ENCODE measurements around the gene APOBEC3F. TPM values are rescaled to one million over a fixed set of nuclear protein-coding genes. Genes with fewer than 3 reads are reported as not detected.

The APOBEC3F gene
- polyA plus RNA-seq, 1 of the 3 experiments (the other 2 are of a cell fraction), result 3.8 TPM

GRCh38 chr22:39103431-39103830 lies 62.8 kb downstream of the APOBEC3F start:
- Histone ChIP-seq H3K9me2 (no peaks in the 10 kb centered on the region), H3K27ac (ENCODE audit: low read depth in 2 of 2, low read length in 1 of 2) (no peak overlapping the region), H3K36me3 (replicated peaks in 1 of 2; ENCODE audit: control insufficient read depth in 1 of 2, insufficient read depth in 2 of 2, low read length in 1 of 2) (no peaks in the 10 kb centered on the region), H3K9ac (no peak overlapping the region), H2AFZ (ENCODE audit: low read depth) (no peak overlapping the region), H3K27me3 (ENCODE audit: insufficient read depth) (no peaks in the 10 kb centered on the region), H3K79me2 (ENCODE audit: insufficient read depth) (no peaks in the 10 kb centered on the region), H3F3A (replicated peaks; ENCODE audit: insufficient read depth) (no peaks in the 10 kb centered on the region), H4K20me1 (ENCODE audit: insufficient read depth) (no peaks in the 10 kb centered on the region), H3K4me3 (ENCODE audit: low read depth in 2 of 2, low read length in 1 of 2) (no peak overlapping the region), H3K4me1 (ENCODE audit: control insufficient read depth in 1 of 2, insufficient read depth in 2 of 2, low read depth in 1 of 2, low read length in 1 of 2) (no peaks in the 10 kb centered on the region), H3K4me2 (no peak overlapping the region), H3K9me3 (no peaks in the 10 kb centered on the region)
- 53% methylated on average over 2 of the region's 2 CpGs for WGBS (ENCODE audit: low lambda C conversion rate)
- no peak for DNase-seq
- ChIA-PET POLR2A (no interaction called here), CTCF (no interaction called here)
- TF ChIP-seq CHD2 (IDR thresholded peaks at IDR 0.05; ENCODE audit: low read length, partially characterized antibody) (no peak), RXRA (IDR thresholded peaks at IDR 0.05; ENCODE audit: borderline replicate concordance, low read depth) (no peak), SMC3 (IDR thresholded peaks at IDR 0.05; ENCODE audit: low read depth, low read length) (no peak), YY1 (IDR thresholded peaks at IDR 0.05; ENCODE audit: low read depth) (no peak), IRF3 (IDR thresholded peaks at IDR 0.05; ENCODE audit: low read depth, low read length) (no peak), ELF1 (IDR thresholded peaks at IDR 0.05) (no peak), ZBTB33 (IDR thresholded peaks at IDR 0.05; ENCODE audit: borderline replicate concordance, low read depth) (no peak), MAX (IDR thresholded peaks at IDR 0.05; ENCODE audit: low read depth) (no peak), RAD21 (IDR thresholded peaks at IDR 0.05; ENCODE audit: low read length) (no peak), USF1 (IDR thresholded peaks at IDR 0.05; ENCODE audit: borderline replicate concordance, low read depth) (no peak), NRF1 (IDR thresholded peaks at IDR 0.05; ENCODE audit: low read depth, low read length) (no peak), MXI1 (IDR thresholded peaks at IDR 0.05; ENCODE audit: low read depth, low read length) (no peak), EP300 (IDR thresholded peaks at IDR 0.05; ENCODE audit: borderline replicate concordance in 1 of 2, low read depth in 1 of 2, low read length in 1 of 2) (no peak), FOSL2 (IDR thresholded peaks at IDR 0.05; ENCODE audit: borderline replicate concordance, low read depth) (no peak), TEAD4 (IDR thresholded peaks at IDR 0.05; ENCODE audit: borderline replicate concordance, insufficient read depth) (no peak), TCF12 (IDR thresholded peaks at IDR 0.05) (no peak), FOXM1 (IDR thresholded peaks at IDR 0.05; ENCODE audit: low read depth) (no peak)

Small RNA genes lying within 50 kb of the gene (small RNA-seq; reads per million reads assigned to genes)
- 0 reads per million in 7 experiments for gene AL022318.2

Other genes starting within 250 kb of the APOBEC3F start
- 15.1 and 17.6 TPM in 2 replicates for gene DNAL4, start 246.7 kb upstream of the APOBEC3F start, polyA plus RNA-seq (2012; rRNA removed)
- 1.1 and 1.2 TPM in 2 replicates for gene NPTXR, start 196.8 kb upstream of the APOBEC3F start, polyA plus RNA-seq (2012; rRNA removed)
- 3.4 and 5.4 TPM in 2 replicates for gene CBX6, start 168.6 kb upstream of the APOBEC3F start, polyA plus RNA-seq (2012; rRNA removed)
- not detected in 2 replicates for gene APOBEC3A, start 83.3 kb upstream of the APOBEC3F start, polyA plus RNA-seq (2012; rRNA removed)
- gene APOBEC3B, start 58.5 kb upstream of the APOBEC3F start, polyA plus RNA-seq (2012; rRNA removed), result not detected in 2 replicates
- 11.7 and 12.4 TPM in 2 replicates for gene APOBEC3C, start 26.6 kb upstream of the APOBEC3F start, polyA plus RNA-seq (2012; rRNA removed)
- gene APOBEC3D, start 19.7 kb upstream of the APOBEC3F start, polyA plus RNA-seq (2012; rRNA removed), result 0.21 and 0.37 TPM in 2 replicates
- gene APOBEC3G, start 36.4 kb downstream of the APOBEC3F start, polyA plus RNA-seq (2012; rRNA removed), result 0.11 TPM in 1 of 2 replicates, not detected in the other
- gene APOBEC3H, start 56.4 kb downstream of the APOBEC3F start, polyA plus RNA-seq (2012; rRNA removed), result 0.18 and 0.49 TPM in 2 replicates
- 2.3 and 2.7 TPM in 2 replicates for gene CBX7, start 111.8 kb downstream of the APOBEC3F start, polyA plus RNA-seq (2012; rRNA removed)
- 0.19 and 0.44 TPM in 2 replicates for gene PDGFB, start 204.1 kb downstream of the APOBEC3F start, polyA plus RNA-seq (2012; rRNA removed)